ENCODE data around the gene H2AZ2.
"Not testable (repeated sequence)": the region's sequence is repeated elsewhere in the genome, so short reads cannot be mapped to it uniquely, and the experiment has no call there.

H2AZ2 gene

GRCh38 chr7:44867073-44867995 lies 19.4 kb upstream of the H2AZ2 start:
- TF ChIP-seq CTCF (IDR thresholded peaks at IDR 0.05; ENCODE audit: low read depth, low read length), result no peak
- DNase-seq (ENCODE audit: low read depth in 2 of 2), result peak; percentile 79 to 94

GRCh38 chr7:44861949-44862348 lies 14.1 kb upstream of the H2AZ2 start:
- DNase-seq (ENCODE audit: low read depth in 2 of 2), result peak in 1 of 2 donors; percentile 60
- not testable (repeated sequence) for H3K4me3 ChIP-seq (replicated peaks in 1 of 2; ENCODE audit: low read depth in 2 of 2, low read length in 2 of 2)

More at GRCh38 chr7:44867073-44867995, 19.4 kb upstream of the H2AZ2 start:
- H3K4me3 ChIP-seq (replicated peaks in 1 of 2; ENCODE audit: low read depth in 2 of 2, low read length in 2 of 2), result no peak overlapping the region

GRCh38 chr7:44858161-44858560 lies 10.3 kb upstream of the H2AZ2 start:
- DNase-seq (ENCODE audit: low read depth in 2 of 2), result no peak
- peak; percentile 15 for TF ChIP-seq CTCF (IDR thresholded peaks at IDR 0.05; ENCODE audit: low read depth, low read length)
- no peak overlapping the region for H3K4me3 ChIP-seq (replicated peaks in 1 of 2; ENCODE audit: low read depth in 2 of 2, low read length in 2 of 2)

- no peak for TF ChIP-seq CTCF (IDR thresholded peaks at IDR 0.05; ENCODE audit: low read depth, low read length)
- DNase-seq (ENCODE audit: low read depth in 2 of 2), result no peak
- no peak overlapping the region for H3K4me3 ChIP-seq (replicated peaks in 1 of 2; ENCODE audit: low read depth in 2 of 2, low read length in 2 of 2)
These were observed 6.9 kb upstream of the H2AZ2 start for GRCh38 chr7:44854644-44855364.

- H3K4me3 ChIP-seq (replicated peaks in 1 of 2; ENCODE audit: low read depth in 2 of 2, low read length in 2 of 2), result no peak overlapping the region
- TF ChIP-seq CTCF (IDR thresholded peaks at IDR 0.05; ENCODE audit: low read depth, low read length), result no peak
- no peak for DNase-seq (ENCODE audit: low read depth in 2 of 2)
These were observed 5.5 kb upstream of the H2AZ2 start for GRCh38 chr7:44853391-44853790.

GRCh38 chr7:44852590-44852989 lies 4.7 kb upstream of the H2AZ2 start:
- no peak for TF ChIP-seq CTCF (IDR thresholded peaks at IDR 0.05; ENCODE audit: low read depth, low read length)
- no peak overlapping the region for H3K4me3 ChIP-seq (replicated peaks in 1 of 2; ENCODE audit: low read depth in 2 of 2, low read length in 2 of 2)
- DNase-seq (ENCODE audit: low read depth in 2 of 2), result no peak

GRCh38 chr7:44849885-44850544 lies 2.1 kb upstream of the H2AZ2 start:
- H3K4me3 ChIP-seq (replicated peaks in 1 of 2; ENCODE audit: low read depth in 2 of 2, low read length in 2 of 2), result no peak overlapping the region
- peak; percentile 31 to 38 for DNase-seq (ENCODE audit: low read depth in 2 of 2)
- no peak for TF ChIP-seq CTCF (IDR thresholded peaks at IDR 0.05; ENCODE audit: low read depth, low read length)

Measured in cardiac fibroblast (primary cell).